Sigmoid colon (tissue), 7 donors: ENCODE data around the gene MAP3K20. TPM values are rescaled to one million over a fixed set of nuclear protein-coding genes. Genes with fewer than 3 reads are reported as not detected.

ENCODE experiments used
- DNase-seq: peaks from one replicate; pipeline ENCODE4 v3.0.0-alpha.2; 2019
- H3K27ac ChIP-seq, 4 donors: fragments of 200-600 bp; sonication (generic); one replicate each; pipeline ENCODE4 v1.5.1; 2016 to 2019; ENCODE audit warnings: mild to moderate bottlenecking in 1 of 4
- H3K27me3 ChIP-seq, 3 donors: fragments of 200-600 bp; sonication (generic); one replicate each; pipeline ENCODE4 v1.5.1; 2019; ENCODE audit warnings: mild to moderate bottlenecking in 1 of 3
- H3K36me3 ChIP-seq, 4 donors: fragments of 200-600 bp; sonication (generic); one replicate each; pipeline ENCODE4 v1.5.1; 2016 to 2019
- H3K4me1 ChIP-seq, 4 donors: fragments of 200-600 bp; sonication (generic); one replicate each; pipeline ENCODE4 v1.5.1; 2017 to 2019
- H3K4me3 ChIP-seq, 4 donors: fragments of 200-600 bp; sonication (generic); one replicate each; pipeline ENCODE4 v1.5.1; 2017 to 2019; ENCODE audit warnings: mild to moderate bottlenecking in 2 of 4, moderate library complexity in 1 of 4
- H3K9me3 ChIP-seq, 4 donors: fragments of 200-600 bp in 3 of 4; sonication (generic) in 3 of 4; one replicate each; pipeline versions ENCODE4 v1.5.1 to v1.6.1; 2013 to 2019
- CTCF ChIP-seq, 4 experiments: fragments of 450-650 bp in 3 of 4; fragments of 200-600 bp in 1 of 4; IDR thresholded peaks; one replicate each; pipeline ENCODE4 v1.5.1; 2016 to 2019; ENCODE audit warnings: antibody characterized with exemption in 4 of 4, mild to moderate bottlenecking in 3 of 4, moderate library complexity in 2 of 4
- EP300 ChIP-seq, 4 donors: sonication (generic); formaldehyde crosslinking; IDR thresholded peaks; one replicate each; pipeline ENCODE4 v1.6.1; 2017; ENCODE audit warnings: antibody characterized with exemption in 4 of 4
- POLR2A ChIP-seq, 2 donors: fragments of 450-650 bp; IDR thresholded peaks; one replicate each; pipeline ENCODE4 v1.6.1; 2016; ENCODE audit warnings: antibody characterized with exemption in 2 of 2, mild to moderate bottlenecking in 2 of 2, moderate library complexity in 2 of 2
- POLR2AphosphoS5 ChIP-seq, 4 donors: sonication (generic); formaldehyde crosslinking; IDR thresholded peaks; one replicate each; pipeline ENCODE4 v1.6.1; 2017; ENCODE audit warnings: antibody characterized with exemption in 4 of 4
- WGBS, 2 donors: extraction: QIAGEN DNeasy Blood & Tissue Kit; methylation state at CpG; one replicate each; pipeline ENCODE4 v1.1.7; 2013; 5-methylcytosine and 5-hydroxymethylcytosine counted together
- intact Hi-C: fragments of 100-400 bp; cut with DNase I; formaldehyde crosslinking; loops from one replicate; pipeline ENCODE4 v1.15.1; 2023
- polyA plus RNA-seq, 3 donors: library from polyadenylated mRNA; stranded (reverse); fragments of 200-250 nt; gene quantifications; one replicate each; pipeline ENCODE4 v1.2.3, GENCODE V29; 2013
- total RNA-seq, 4 donors: library from RNA; depleted of rRNA; stranded (reverse); fragments of >200 nt; gene quantifications; one replicate each; pipeline ENCODE4 v1.1.0, GENCODE V29; 2016
- donor health status: healthy with polysubstance abuse.
- donor health status: Bipolar disorder and iron deficiency.
- donor health status: healthy.

The MAP3K20 gene
- total and polyA plus RNA-seq, 7 donors, result 6.2 to 255 (median 189) TPM

GRCh38 chr2:173145454-173145853 lies 69.8 kb downstream of the MAP3K20 start:
- no peaks in the 10 kb centered on the region for H3K27me3 ChIP-seq
- intact Hi-C loops, result no loop called here
- no peak overlapping the region for H3K4me3 ChIP-seq
- H3K4me1 ChIP-seq, result peaks cover 0 to 29% (median 15%) of the 10 kb centered on the region in 4 donors
- no peak for TF ChIP-seq POLR2A (IDR thresholded peaks at IDR 0.05)
- no peak for TF ChIP-seq POLR2AphosphoS5 (IDR thresholded peaks at IDR 0.05)
- TF ChIP-seq CTCF (IDR thresholded peaks at IDR 0.05), result no peak
- TF ChIP-seq EP300 (IDR thresholded peaks at IDR 0.05), result no peak
- no peak overlapping the region for H3K27ac ChIP-seq
- H3K9me3 ChIP-seq, result no peaks in the 10 kb centered on the region
- DNase-seq, result no peak
- H3K36me3 ChIP-seq, result peaks cover 0 to under 1% (median 0%) of the 10 kb centered on the region in 4 donors

GRCh38 chr2:173146590-173146989 lies 70.9 kb downstream of the MAP3K20 start:
- H3K4me1 ChIP-seq, result peaks cover 0 to 40% (median 21%) of the 10 kb centered on the region in 4 donors
- H3K36me3 ChIP-seq, result no peaks in the 10 kb centered on the region
- no peaks in the 10 kb centered on the region for H3K27me3 ChIP-seq
- WGBS, 2 donors, result 74 to 81% methylated on average over 3 of the region's 3 CpGs
- no peak overlapping the region for H3K27ac ChIP-seq
- intact Hi-C loops, result no loop called here
- H3K9me3 ChIP-seq, result no peaks in the 10 kb centered on the region
- TF ChIP-seq POLR2AphosphoS5 (IDR thresholded peaks at IDR 0.05) (no peak), CTCF (IDR thresholded peaks at IDR 0.05) (no peak), EP300 (IDR thresholded peaks at IDR 0.05) (no peak), POLR2A (IDR thresholded peaks at IDR 0.05) (no peak)
- no peak for DNase-seq
- no peak overlapping the region for H3K4me3 ChIP-seq

DNA sequence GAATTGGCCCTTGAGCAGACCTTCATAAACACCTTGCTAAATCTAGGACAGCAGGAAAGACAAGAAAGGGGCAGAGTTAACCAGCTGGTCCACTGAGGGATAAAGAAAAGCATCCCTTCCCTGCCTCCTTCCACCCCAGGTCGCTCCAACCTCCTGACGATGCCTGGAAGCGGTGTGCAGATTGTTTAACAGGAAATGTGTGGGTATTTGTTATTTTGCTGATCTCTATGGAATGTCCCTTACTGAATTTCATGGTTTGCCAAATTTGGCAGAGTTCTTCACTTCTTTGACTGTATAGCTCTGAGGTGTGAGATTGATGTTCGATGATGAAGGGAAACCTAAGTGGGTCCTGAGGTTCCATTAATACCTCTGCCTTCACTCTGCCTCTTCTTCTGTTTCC lies 72.9 kb downstream of the MAP3K20 start:
- H3K4me3 ChIP-seq, result no peak overlapping the region
- no peak for DNase-seq
- H3K27me3 ChIP-seq, result no peaks in the 10 kb centered on the region
- no peak for TF ChIP-seq CTCF (IDR thresholded peaks at IDR 0.05)
- TF ChIP-seq EP300 (IDR thresholded peaks at IDR 0.05), result no peak
- no peak for TF ChIP-seq POLR2AphosphoS5 (IDR thresholded peaks at IDR 0.05)
- TF ChIP-seq POLR2A (IDR thresholded peaks at IDR 0.05), result no peak
- no peak overlapping the region for H3K27ac ChIP-seq
- 90 to 92% methylated on average over 4 of the region's 4 CpGs for WGBS, 2 donors
- peaks cover 0 to 57% (median 27%) of the 10 kb centered on the region in 4 donors for H3K4me1 ChIP-seq
- H3K9me3 ChIP-seq, result no peaks in the 10 kb centered on the region
- H3K36me3 ChIP-seq, result no peaks in the 10 kb centered on the region
- intact Hi-C loops, result no loop called here

- no peaks in the 10 kb centered on the region for H3K27me3 ChIP-seq
- no peak overlapping the region for H3K4me3 ChIP-seq
- 82 to 92% methylated on average over 4 of the region's 4 CpGs for WGBS, 2 donors
- H3K9me3 ChIP-seq, result no peaks in the 10 kb centered on the region
- H3K36me3 ChIP-seq, result no peaks in the 10 kb centered on the region
- TF ChIP-seq POLR2AphosphoS5 (IDR thresholded peaks at IDR 0.05) (no peak), POLR2A (IDR thresholded peaks at IDR 0.05) (no peak), CTCF (IDR thresholded peaks at IDR 0.05) (no peak), EP300 (IDR thresholded peaks at IDR 0.05) (no peak)
- no peak for DNase-seq
- H3K27ac ChIP-seq, result no peak overlapping the region
- intact Hi-C loops, result no loop called here
- peaks cover 0 to 57% (median 29%) of the 10 kb centered on the region in 4 donors for H3K4me1 ChIP-seq
Measured at GRCh38 chr2:173149491-173149890, 73.8 kb downstream of the MAP3K20 start.

DNA sequence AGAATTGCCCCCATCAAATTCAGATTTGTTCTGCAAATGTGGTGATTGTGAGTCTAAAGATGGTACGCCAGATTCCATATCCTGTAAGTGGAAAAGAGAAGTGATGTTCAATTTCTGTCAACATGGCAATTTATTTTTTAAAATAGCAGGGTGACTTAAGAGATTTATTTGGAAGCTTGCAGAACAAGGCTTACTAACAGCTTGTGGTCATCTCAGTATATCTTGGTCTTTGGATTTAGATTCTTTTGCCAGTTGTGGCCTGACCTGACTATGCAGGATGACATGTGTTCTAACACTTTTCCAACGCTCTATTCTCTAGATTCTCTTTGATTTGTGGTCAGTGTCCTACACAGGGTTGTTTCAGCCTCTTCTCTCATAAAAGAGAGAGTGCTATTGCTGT lies 74.4 kb downstream of the MAP3K20 start:
- peaks cover 0 to 57% (median 29%) of the 10 kb centered on the region in 4 donors for H3K4me1 ChIP-seq
- no peaks in the 10 kb centered on the region for H3K36me3 ChIP-seq
- 84 to 89% methylated on average over 2 of the region's 2 CpGs for WGBS, 2 donors

More for the DNA sequence above, 74.4 kb downstream of the MAP3K20 start:
- Histone ChIP-seq H3K4me3 (no peak overlapping the region), H3K27ac (no peak overlapping the region), H3K27me3 (no peaks in the 10 kb centered on the region), H3K9me3 (no peaks in the 10 kb centered on the region)
- TF ChIP-seq POLR2A (IDR thresholded peaks at IDR 0.05) (no peak), EP300 (IDR thresholded peaks at IDR 0.05) (no peak), POLR2AphosphoS5 (IDR thresholded peaks at IDR 0.05) (no peak), CTCF (IDR thresholded peaks at IDR 0.05) (no peak)
- intact Hi-C loops, result no loop called here
- DNase-seq, result no peak
